K562 (cell line): ENCODE results near the gene CMPK1. TPM values are rescaled to one million over a fixed set of nuclear protein-coding genes. Genes with fewer than 3 reads are reported as not detected.

Experiments
- CLOCK ChIP-seq: fragments of 250-450 bp; sonication (Bioruptor Pico); IDR thresholded peaks from 2 replicates; pipeline ENCODE4 v1.4.0; 2020; ENCODE audit warnings: mild to moderate bottlenecking, moderate library complexity, borderline replicate concordance
- MEF2D ChIP-seq: conservative IDR thresholded peaks from 2 replicates; pipeline ENCODE4 v1.6.1; 2016; ENCODE audit warnings: low read depth, missing genetic modification characterization, missing compliant biosample characterization
- POLR2AphosphoS2 ChIP-seq: IDR thresholded peaks from 2 replicates; pipeline ENCODE4 v1.6.1; 2012; ENCODE audit warnings: low read length, improper control_type of control experiment
- POLR2G ChIP-seq: fragments of 200-400 bp; formaldehyde crosslinking; IDR thresholded peaks from 2 replicates; pipeline ENCODE4 v1.6.1; 2017; ENCODE audit warnings: low read depth, mild to moderate bottlenecking, antibody characterized with exemption, low read length, moderate library complexity
- SIX5 ChIP-seq, 2 experiments: IDR thresholded peaks; 2 replicates each; pipeline ENCODE4 v1.6.1; 2011; ENCODE audit warnings: low read length in 2 of 2, borderline replicate concordance in 1 of 2, low read depth in 1 of 2, mild to moderate bottlenecking in 1 of 2, moderate library complexity in 1 of 2; ENCODE audit not compliant: insufficient read depth in 1 of 2
- SP2 ChIP-seq: IDR thresholded peaks from 2 replicates; pipeline ENCODE4 v1.6.1; 2011; ENCODE audit warnings: mild to moderate bottlenecking, low read depth, low read length, moderate library complexity; ENCODE audit not compliant: poor library complexity, severe bottlenecking; ENCODE audit errors: extremely low read depth
- SUPT5H ChIP-seq: fragments of 450-650 bp; IDR thresholded peaks from 2 replicates; pipeline ENCODE4 v1.6.1; 2016
- TCF7 ChIP-seq: sonication (generic); IDR thresholded peaks from 2 replicates; pipeline ENCODE4 v1.6.1; 2016; ENCODE audit warnings: antibody characterized with exemption, borderline replicate concordance
- TCFL5 ChIP-seq: fragments of 250-450 bp; sonication (Bioruptor Pico); conservative IDR thresholded peaks from 2 replicates; pipeline ENCODE4 v1.6.1; 2021; ENCODE audit warnings: mild to moderate bottlenecking, moderate library complexity, matching md5 sums
- ZNF445 ChIP-seq: fragments of 250-450 bp; sonication (Bioruptor Pico); IDR thresholded peaks from 2 replicates; pipeline ENCODE4 v1.4.0; 2020; ENCODE audit warnings: low read depth, mild to moderate bottlenecking, moderate library complexity
- ZNF79 ChIP-seq: fragments of 250-450 bp; sonication (Bioruptor Pico); IDR thresholded peaks from 2 replicates; pipeline ENCODE4 v1.4.0; 2020; ENCODE audit warnings: low read depth, mild to moderate bottlenecking, moderate library complexity
- polyA plus RNA-seq, 8 experiments: library from polyadenylated mRNA; depleted of rRNA in 4 of 8; stranded (reverse) in 5 of 8; unstranded in 3 of 8; fragments of >200 nt; fragmentation: Nextera tagmentation in 2 of 8; fragmentation: Illumina TruSeq in 1 of 8; extraction: Ambion mirVana in 2 of 8; extraction: Trizol in 1 of 8; gene quantifications; 2 replicates each; pipeline versions ENCODE4 v1.2.1 to v1.2.3, GENCODE V29; 2011 to 2014; ENCODE audit warnings: inconsistent platforms in 1 of 8, missing spikeins in 1 of 8
- total RNA-seq, 7 experiments: library from RNA; depleted of rRNA in 6 of 7; stranded (reverse); fragments of >200 nt in 6 of 7; fragmentation: Illumina TruSeq in 2 of 7; extraction: Trizol in 2 of 7; gene quantifications; 2 replicates each; pipeline versions ENCODE4 v1.2.1 to v1.2.3, GENCODE V29; 2011 to 2021; ENCODE audit warnings: low replicate concordance in 1 of 7
- TF ChIP-seq, protein P1 (sequence below): fragments of 250-450 bp; sonication (Bioruptor Pico); IDR thresholded peaks from 2 replicates; pipeline ENCODE4 v1.5.0; 2021; ENCODE audit warnings: mild to moderate bottlenecking, borderline replicate concordance
- TF ChIP-seq, protein P2 (sequence below): fragments of 250-450 bp; sonication (Bioruptor Pico); IDR thresholded peaks from 2 replicates; pipeline ENCODE4 v1.4.0; 2020
- TF ChIP-seq, protein P3 (sequence below): fragments of 450-650 bp; IDR thresholded peaks from 2 replicates; pipeline ENCODE4 v1.6.1; 2017; ENCODE audit warnings: mild to moderate bottlenecking, moderate library complexity
- TF ChIP-seq, protein P4 (sequence below), 3 experiments: fragments of 200-800 bp in 1 of 3; sonication (Bioruptor generic) in 1 of 3; sonication (generic) in 1 of 3; formaldehyde crosslinking in 1 of 3; IDR thresholded peaks; 2 replicates each; pipeline versions ENCODE4 v1.6.1 to v1.8.0; 2016 to 2022; ENCODE audit warnings: mild to moderate bottlenecking in 2 of 3, missing compliant biosample characterization in 2 of 3, missing genetic modification characterization in 2 of 3, missing genetic modification reagents in 1 of 3

Gene CMPK1
- total and polyA plus RNA-seq, 9 of the 15 experiments (the other 6 are each of a cell fraction or from before 2014, with no cell fraction given): 54.5 to 197 (median 116) TPM

DNA sequence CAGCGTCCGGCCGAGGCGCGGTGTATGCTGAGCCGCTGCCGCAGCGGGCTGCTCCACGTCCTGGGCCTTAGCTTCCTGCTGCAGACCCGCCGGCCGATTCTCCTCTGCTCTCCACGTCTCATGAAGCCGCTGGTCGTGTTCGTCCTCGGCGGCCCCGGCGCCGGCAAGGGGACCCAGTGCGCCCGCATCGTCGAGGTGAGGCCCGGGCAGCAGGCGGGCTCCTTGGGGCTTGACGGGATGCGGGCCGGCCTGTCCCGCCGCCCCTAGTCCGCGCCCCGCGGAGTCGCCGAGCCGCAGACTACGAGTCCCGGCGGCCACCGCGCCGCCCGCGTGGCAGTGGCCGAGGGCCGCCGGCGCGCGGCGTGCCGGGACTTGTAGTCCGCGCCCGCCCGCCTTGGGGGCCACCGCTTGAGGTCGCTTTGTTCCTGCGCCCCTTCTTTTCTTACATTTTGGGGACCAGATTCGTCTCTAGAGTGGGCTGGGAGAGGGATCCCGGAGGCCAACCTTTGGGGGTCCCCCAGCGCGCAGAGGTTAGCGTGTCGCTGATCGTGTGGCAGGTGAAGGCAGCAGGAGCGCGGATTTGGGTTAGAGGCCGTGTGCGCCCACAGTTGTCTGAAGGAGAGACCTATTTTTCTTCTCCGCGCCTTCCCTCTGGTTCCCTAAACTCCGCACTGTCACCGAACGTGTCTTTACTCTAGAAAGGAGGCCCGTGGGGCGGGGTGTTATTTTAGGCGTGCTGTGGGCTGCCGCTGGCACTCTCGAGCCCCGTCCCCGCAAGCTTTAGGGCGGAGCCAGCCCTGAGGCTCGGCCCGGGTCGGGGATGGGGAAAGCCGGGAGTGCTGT lies 553 bp downstream of the CMPK1 start (continued):
- no peak for TF ChIP-seq ZNF79 (CRISPR knock-in tag)
- TF ChIP-seq, protein P1, sequence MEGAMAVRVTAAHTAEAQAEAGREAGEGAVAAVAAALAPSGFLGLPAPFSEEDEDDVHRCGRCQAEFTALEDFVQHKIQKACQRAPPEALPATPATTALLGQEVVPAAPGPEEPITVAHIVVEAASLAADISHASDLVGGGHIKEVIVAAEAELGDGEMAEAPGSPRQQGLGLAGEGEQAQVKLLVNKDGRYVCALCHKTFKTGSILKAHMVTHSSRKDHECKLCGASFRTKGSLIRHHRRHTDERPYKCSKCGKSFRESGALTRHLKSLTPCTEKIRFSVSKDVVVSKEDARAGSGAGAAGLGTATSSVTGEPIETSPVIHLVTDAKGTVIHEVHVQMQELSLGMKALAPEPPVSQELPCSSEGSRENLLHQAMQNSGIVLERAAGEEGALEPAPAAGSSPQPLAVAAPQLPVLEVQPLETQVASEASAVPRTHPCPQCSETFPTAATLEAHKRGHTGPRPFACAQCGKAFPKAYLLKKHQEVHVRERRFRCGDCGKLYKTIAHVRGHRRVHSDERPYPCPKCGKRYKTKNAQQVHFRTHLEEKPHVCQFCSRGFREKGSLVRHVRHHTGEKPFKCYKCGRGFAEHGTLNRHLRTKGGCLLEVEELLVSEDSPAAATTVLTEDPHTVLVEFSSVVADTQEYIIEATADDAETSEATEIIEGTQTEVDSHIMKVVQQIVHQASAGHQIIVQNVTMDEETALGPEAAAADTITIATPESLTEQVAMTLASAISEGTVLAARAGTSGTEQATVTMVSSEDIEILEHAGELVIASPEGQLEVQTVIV (CRISPR knock-in tag): no peak
- TF ChIP-seq POLR2AphosphoS2: no peak
- no peak for TF ChIP-seq TCFL5 (CRISPR knock-in tag)
- TF ChIP-seq POLR2G: peak; percentile 87
- no peak; the same call in 1 of the 2 replicates for TF ChIP-seq TCF7
- peak; percentile 91 to 95 for TF ChIP-seq SIX5 (IDR thresholded peaks at IDR 0.05; ENCODE audit: borderline replicate concordance in 1 of 2, insufficient read depth in 1 of 2, low read depth in 1 of 2, low read length in 2 of 2)
- TF ChIP-seq, protein P2, sequence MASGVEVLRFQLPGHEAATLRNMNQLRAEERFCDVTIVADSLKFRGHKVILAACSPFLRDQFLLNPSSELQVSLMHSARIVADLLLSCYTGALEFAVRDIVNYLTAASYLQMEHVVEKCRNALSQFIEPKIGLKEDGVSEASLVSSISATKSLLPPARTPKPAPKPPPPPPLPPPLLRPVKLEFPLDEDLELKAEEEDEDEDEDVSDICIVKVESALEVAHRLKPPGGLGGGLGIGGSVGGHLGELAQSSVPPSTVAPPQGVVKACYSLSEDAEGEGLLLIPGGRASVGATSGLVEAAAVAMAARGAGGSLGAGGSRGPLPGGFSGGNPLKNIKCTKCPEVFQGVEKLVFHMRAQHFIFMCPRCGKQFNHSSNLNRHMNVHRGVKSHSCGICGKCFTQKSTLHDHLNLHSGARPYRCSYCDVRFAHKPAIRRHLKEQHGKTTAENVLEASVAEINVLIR: no peak
- TF ChIP-seq, protein P3, sequence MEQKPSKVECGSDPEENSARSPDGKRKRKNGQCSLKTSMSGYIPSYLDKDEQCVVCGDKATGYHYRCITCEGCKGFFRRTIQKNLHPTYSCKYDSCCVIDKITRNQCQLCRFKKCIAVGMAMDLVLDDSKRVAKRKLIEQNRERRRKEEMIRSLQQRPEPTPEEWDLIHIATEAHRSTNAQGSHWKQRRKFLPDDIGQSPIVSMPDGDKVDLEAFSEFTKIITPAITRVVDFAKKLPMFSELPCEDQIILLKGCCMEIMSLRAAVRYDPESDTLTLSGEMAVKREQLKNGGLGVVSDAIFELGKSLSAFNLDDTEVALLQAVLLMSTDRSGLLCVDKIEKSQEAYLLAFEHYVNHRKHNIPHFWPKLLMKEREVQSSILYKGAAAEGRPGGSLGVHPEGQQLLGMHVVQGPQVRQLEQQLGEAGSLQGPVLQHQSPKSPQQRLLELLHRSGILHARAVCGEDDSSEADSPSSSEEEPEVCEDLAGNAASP: no peak
- TF ChIP-seq, protein P4, sequence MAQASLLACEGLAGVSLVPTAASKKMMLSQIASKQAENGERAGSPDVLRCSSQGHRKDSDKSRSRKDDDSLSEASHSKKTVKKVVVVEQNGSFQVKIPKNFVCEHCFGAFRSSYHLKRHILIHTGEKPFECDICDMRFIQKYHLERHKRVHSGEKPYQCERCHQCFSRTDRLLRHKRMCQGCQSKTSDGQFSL (CRISPR knock-in tag; IDR thresholded peaks at IDR 0.05): 0 out of 2 replicates have a peak, but pooled peaks have one; percentile 53
- TF ChIP-seq, protein P4 (tag; IDR thresholded peaks at IDR 0.05): no peak
- TF ChIP-seq SUPT5H: peak; percentile 36
- no peak for TF ChIP-seq MEF2D (tag)
- TF ChIP-seq ZNF445 (CRISPR knock-in tag): no peak
- TF ChIP-seq CLOCK (CRISPR knock-in tag): no peak
- no peak for TF ChIP-seq SP2
